ENCODE measurements around the gene PABPC1L. TPM values are rescaled to one million over a fixed set of nuclear protein-coding genes. Genes with fewer than 3 reads are reported as not detected.

The PABPC1L gene
- total RNA-seq, 4 donors from 2014 or later = 11.7 to 61.1 (median 19.4) TPM

- peaks cover 67% of the 10 kb centered on the region for H3K4me1 ChIP-seq
- no peaks in the 10 kb centered on the region for H3K27me3 ChIP-seq
- DNase-seq (ENCODE audit: low spot score in 2 of 2) = no peak
- no peak overlapping the region for H3K27ac ChIP-seq
- H3K9me3 ChIP-seq = no peaks in the 10 kb centered on the region
- TF ChIP-seq, protein P1, sequence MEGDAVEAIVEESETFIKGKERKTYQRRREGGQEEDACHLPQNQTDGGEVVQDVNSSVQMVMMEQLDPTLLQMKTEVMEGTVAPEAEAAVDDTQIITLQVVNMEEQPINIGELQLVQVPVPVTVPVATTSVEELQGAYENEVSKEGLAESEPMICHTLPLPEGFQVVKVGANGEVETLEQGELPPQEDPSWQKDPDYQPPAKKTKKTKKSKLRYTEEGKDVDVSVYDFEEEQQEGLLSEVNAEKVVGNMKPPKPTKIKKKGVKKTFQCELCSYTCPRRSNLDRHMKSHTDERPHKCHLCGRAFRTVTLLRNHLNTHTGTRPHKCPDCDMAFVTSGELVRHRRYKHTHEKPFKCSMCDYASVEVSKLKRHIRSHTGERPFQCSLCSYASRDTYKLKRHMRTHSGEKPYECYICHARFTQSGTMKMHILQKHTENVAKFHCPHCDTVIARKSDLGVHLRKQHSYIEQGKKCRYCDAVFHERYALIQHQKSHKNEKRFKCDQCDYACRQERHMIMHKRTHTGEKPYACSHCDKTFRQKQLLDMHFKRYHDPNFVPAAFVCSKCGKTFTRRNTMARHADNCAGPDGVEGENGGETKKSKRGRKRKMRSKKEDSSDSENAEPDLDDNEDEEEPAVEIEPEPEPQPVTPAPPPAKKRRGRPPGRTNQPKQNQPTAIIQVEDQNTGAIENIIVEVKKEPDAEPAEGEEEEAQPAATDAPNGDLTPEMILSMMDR (IDR thresholded peaks at IDR 0.05) = no peak
- TF ChIP-seq POLR2AphosphoS5 (IDR thresholded peaks at IDR 0.05) = no peak
- TF ChIP-seq POLR2A (IDR thresholded peaks at IDR 0.05) = no peak
- no peak for TF ChIP-seq EP300 (IDR thresholded peaks at IDR 0.05)
- no peak overlapping the region for H3K4me3 ChIP-seq
- WGBS = 44% methylated on average over 2 of the region's 2 CpGs
- no peaks in the 10 kb centered on the region for H3K36me3 ChIP-seq
These were observed 14.9 kb upstream of the PABPC1L start for GRCh38 chr20:44894959-44895358.

GRCh38 chr20:44896583-44896982, 13.3 kb upstream of the PABPC1L start:
- Histone ChIP-seq H3K4me3 (no peak overlapping the region), H3K27me3 (no peaks in the 10 kb centered on the region), H3K36me3 (peaks cover 2% of the 10 kb centered on the region), H3K9me3 (no peaks in the 10 kb centered on the region), H3K4me1 (peaks cover 65% of the 10 kb centered on the region), H3K27ac (no peak overlapping the region)
- TF ChIP-seq, protein P1 (IDR thresholded peaks at IDR 0.05) = no peak
- TF ChIP-seq POLR2A (IDR thresholded peaks at IDR 0.05) (no peak), POLR2AphosphoS5 (IDR thresholded peaks at IDR 0.05) (no peak), EP300 (IDR thresholded peaks at IDR 0.05) (no peak)
- WGBS = 77% methylated on average over 1 of the region's 1 CpG
- no peak for DNase-seq (ENCODE audit: low spot score in 2 of 2)

GRCh38 chr20:44897133-44897532, 12.7 kb upstream of the PABPC1L start:
- TF ChIP-seq POLR2A (IDR thresholded peaks at IDR 0.05) = no peak
- TF ChIP-seq POLR2AphosphoS5 (IDR thresholded peaks at IDR 0.05) = no peak
- TF ChIP-seq, protein P1 (IDR thresholded peaks at IDR 0.05) = no peak
- no peak for TF ChIP-seq EP300 (IDR thresholded peaks at IDR 0.05)
- Histone ChIP-seq H3K9me3 (no peaks in the 10 kb centered on the region), H3K27me3 (no peaks in the 10 kb centered on the region), H3K27ac (no peak overlapping the region), H3K4me1 (peaks cover 62% of the 10 kb centered on the region), H3K36me3 (peaks cover 8% of the 10 kb centered on the region), H3K4me3 (no peak overlapping the region)
- WGBS = 40% methylated on average over 1 of the region's 1 CpG
- no peak for DNase-seq (ENCODE audit: low spot score in 2 of 2)

DNA sequence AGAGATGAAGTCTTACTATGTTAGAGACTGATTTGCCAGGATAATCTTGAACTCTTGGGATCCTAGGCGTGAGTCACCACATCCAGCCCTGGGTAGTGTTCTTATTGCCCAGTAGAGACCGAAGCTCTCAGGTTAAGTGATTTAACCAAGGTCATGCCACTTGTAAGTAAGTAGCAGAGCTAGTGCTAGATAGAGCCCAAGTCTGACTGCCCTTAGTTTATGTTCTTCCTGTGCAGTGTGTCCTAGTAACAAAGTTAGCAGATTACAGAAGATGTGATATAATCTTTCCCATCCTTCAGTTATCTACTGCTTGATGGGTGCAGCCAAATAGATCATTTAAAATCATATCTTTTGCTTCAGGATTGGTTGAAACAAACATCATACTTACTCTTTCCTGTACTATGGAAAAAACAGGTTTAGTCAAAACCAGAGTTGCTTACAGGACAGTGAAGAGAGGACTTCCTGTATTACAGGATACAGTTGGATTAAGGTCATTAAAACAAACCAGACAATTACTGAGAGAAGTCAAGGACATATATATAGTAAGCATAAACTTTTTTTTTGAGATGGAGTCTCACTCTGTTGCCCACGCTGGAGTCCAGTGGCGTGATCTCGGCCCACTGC, 9.5 kb upstream of the PABPC1L start:
- 82% methylated on average over 5 of the region's 5 CpGs for WGBS
- no peaks in the 10 kb centered on the region for H3K9me3 ChIP-seq
- no peak overlapping the region for H3K27ac ChIP-seq
- no peak for TF ChIP-seq POLR2AphosphoS5 (IDR thresholded peaks at IDR 0.05)
- no peak for TF ChIP-seq EP300 (IDR thresholded peaks at IDR 0.05)
- TF ChIP-seq, protein P1 (IDR thresholded peaks at IDR 0.05) = no peak
- no peak for TF ChIP-seq POLR2A (IDR thresholded peaks at IDR 0.05)
- peaks cover 39% of the 10 kb centered on the region for H3K36me3 ChIP-seq
- H3K27me3 ChIP-seq = no peaks in the 10 kb centered on the region
- no peak for DNase-seq (ENCODE audit: low spot score in 2 of 2)
- H3K4me3 ChIP-seq = no peak overlapping the region
- H3K4me1 ChIP-seq = peaks cover 44% of the 10 kb centered on the region

DNA sequence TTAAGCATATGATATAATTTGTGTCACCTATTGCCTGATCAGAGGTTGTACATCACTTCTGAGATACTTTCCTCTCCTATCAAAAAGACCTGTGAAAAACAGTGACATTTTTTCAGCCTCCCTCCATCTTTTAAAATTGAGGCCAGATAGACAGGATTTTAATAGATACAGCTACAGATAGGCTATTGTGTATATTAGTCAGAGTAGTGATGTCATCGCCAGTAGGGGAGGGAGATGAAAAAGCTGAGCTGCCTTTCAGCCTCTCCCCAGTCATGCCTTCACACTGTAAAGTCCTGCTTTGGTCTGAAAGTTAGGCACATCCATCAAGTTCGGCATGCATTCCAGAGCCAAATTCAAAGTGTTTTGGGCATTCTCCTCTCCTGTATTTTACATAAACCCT, 7.9 kb upstream of the PABPC1L start:
- no peaks in the 10 kb centered on the region for H3K27me3 ChIP-seq
- DNase-seq (ENCODE audit: low spot score in 2 of 2) = no peak
- TF ChIP-seq EP300 (IDR thresholded peaks at IDR 0.05) = no peak
- no peak for TF ChIP-seq POLR2AphosphoS5 (IDR thresholded peaks at IDR 0.05)
- TF ChIP-seq, protein P1 (IDR thresholded peaks at IDR 0.05) = no peak
- no peak for TF ChIP-seq POLR2A (IDR thresholded peaks at IDR 0.05)
- H3K9me3 ChIP-seq = no peaks in the 10 kb centered on the region
- peaks cover 55% of the 10 kb centered on the region for H3K36me3 ChIP-seq
- peaks cover 27% of the 10 kb centered on the region for H3K4me1 ChIP-seq
- 71% methylated on average over 2 of the region's 2 CpGs for WGBS
- H3K4me3 ChIP-seq = no peak overlapping the region
- no peak overlapping the region for H3K27ac ChIP-seq
